A673 (cell line): ENCODE data around the gene FAM177A1. TPM values are rescaled to one million over a fixed set of nuclear protein-coding genes. Genes with fewer than 3 reads are reported as not detected.

Experiments used
- BruUV-seq: library from RNA; stranded (reverse); fragments of 400-500 nt; replicated peaks from 2 replicates; lab custom pipeline; 2021; lab: Mats Ljungman, UMichigan
- CTCF ChIA-PET: fragments of 300-600 bp; sonication (Branson Sonifier 250); formaldehyde crosslinking; loops from one replicate; lab custom pipeline; 2022; ENCODE audit warnings: antibody characterized with exemption; lab: Charles Lee
- POLR2A ChIA-PET: fragments of 300-600 bp; sonication (Branson Sonifier 250); formaldehyde crosslinking; loops from one replicate; lab custom pipeline; 2022; ENCODE audit warnings: antibody characterized with exemption; ENCODE audit not compliant: low non-redundant PET; lab: Charles Lee
- DNase-seq: peaks from one replicate; pipeline ENCODE4 v3.0.0-alpha.2; 2015; ENCODE audit warnings: low spot score
- H3K27ac ChIP-seq: fragments of 200-600 bp; sonication (generic); 2 replicates; pipeline ENCODE4 v1.5.1; 2016; ENCODE audit warnings: mixed run types, low read depth, mild to moderate bottlenecking, mixed read lengths, antibody characterized with exemption, low read length; ENCODE audit not compliant: poor library complexity, severe bottlenecking
- H3K27me3 ChIP-seq: fragments of 200-600 bp; sonication (generic); replicated peaks from 2 replicates; pipeline ENCODE4 v1.6.1; 2017; ENCODE audit warnings: mixed run types, low read depth, mild to moderate bottlenecking, mixed read lengths, antibody characterized with exemption, low read length; ENCODE audit not compliant: insufficient read depth, poor library complexity
- H3K36me3 ChIP-seq: fragments of 200-600 bp; sonication (generic); 2 replicates; pipeline ENCODE4 v1.6.1; 2016; ENCODE audit warnings: mixed run types, mild to moderate bottlenecking, mixed read lengths, antibody characterized with exemption, low read length; ENCODE audit not compliant: insufficient read depth, poor library complexity, severe bottlenecking
- H3K4me1 ChIP-seq: fragments of 200-600 bp; sonication (generic); 2 replicates; pipeline ENCODE4 v1.6.1; 2017; ENCODE audit warnings: mixed run types, mild to moderate bottlenecking, mixed read lengths, antibody characterized with exemption, low read length; ENCODE audit not compliant: insufficient read depth, poor library complexity, severe bottlenecking
- H3K4me3 ChIP-seq: fragments of 200-600 bp; sonication (generic); 2 replicates; pipeline ENCODE4 v1.5.1; 2016; ENCODE audit warnings: low read depth, mixed run types, mild to moderate bottlenecking, mixed read lengths, low read length; ENCODE audit not compliant: poor library complexity, severe bottlenecking
- H3K9me3 ChIP-seq: fragments of 200-600 bp; sonication (generic); 2 replicates; pipeline ENCODE4 v1.6.1; 2016; ENCODE audit warnings: mixed run types, low read depth, mild to moderate bottlenecking, mixed read lengths, antibody characterized with exemption, low read length; ENCODE audit not compliant: poor library complexity, severe bottlenecking
- EZH2 ChIP-seq: fragments of 200-600 bp; sonication (generic); IDR thresholded peaks from 2 replicates; pipeline ENCODE4 v1.6.1; 2017; ENCODE audit warnings: borderline replicate concordance, low read depth, mild to moderate bottlenecking, mixed read lengths, antibody characterized with exemption, low read length; ENCODE audit not compliant: poor library complexity, severe bottlenecking
- intact Hi-C: fragments of 100-400 bp; cut with micrococcal nuclease; formaldehyde crosslinking; loops from one replicate; pipeline ENCODE4 v1.10.0; 2022; ENCODE audit not compliant: unreplicated experiment
- total RNA-seq: library from RNA; stranded (reverse); gene quantifications from 2 replicates; pipeline ENCODE4 v1.2.3, GENCODE V29; 2021
- TF ChIP-seq, protein P1 (sequence below): fragments of 300-800, 200-600 bp; sonication (generic); conservative IDR thresholded peaks from 2 replicates; pipeline ENCODE4 v1.5.1; 2017; ENCODE audit warnings: low read depth, mild to moderate bottlenecking, antibody characterized with exemption, low read length, moderate library complexity, mixed read lengths

FAM177A1 gene
- total RNA-seq, 1 experiment from 2014 or later: 59.2 TPM

DNA sequence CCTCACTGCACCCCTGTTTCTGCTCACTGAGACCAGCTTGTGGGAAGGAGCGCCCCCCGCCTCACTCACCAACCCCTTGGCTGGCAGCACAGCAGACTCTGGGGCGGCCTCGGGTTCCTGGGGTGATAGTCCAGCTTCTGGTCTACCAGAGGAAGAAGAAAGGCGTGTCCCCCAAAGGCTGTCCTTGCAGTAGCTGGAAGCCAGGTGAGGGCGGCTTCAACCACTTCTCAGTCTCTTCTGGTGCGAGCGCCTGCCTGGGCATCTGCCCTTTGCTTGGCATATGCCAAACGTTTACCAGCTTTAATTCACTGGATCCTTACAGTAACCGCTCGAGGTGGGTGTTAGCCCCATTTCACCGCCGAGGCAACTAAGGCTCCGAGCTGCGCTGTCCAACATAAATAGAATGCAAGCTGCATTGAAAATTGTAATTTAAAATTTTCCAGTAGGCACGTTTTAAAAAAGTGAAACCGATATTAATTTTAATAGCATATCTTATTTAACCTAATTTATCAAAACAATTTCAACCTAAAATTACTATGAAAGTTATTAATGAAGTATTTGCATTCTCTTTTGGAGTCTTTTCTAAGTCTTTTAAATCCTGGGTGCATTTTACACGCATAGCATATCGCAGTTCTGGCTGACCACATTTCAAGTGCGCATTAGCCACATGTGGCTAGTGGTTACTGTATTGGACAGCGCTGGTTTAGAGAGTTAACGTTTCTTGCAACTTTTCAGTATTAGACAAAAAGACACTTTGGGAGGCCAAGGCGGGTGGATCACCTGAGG is 872 bp downstream of the FAM177A1 start:
- ChIA-PET POLR2A (no interaction called here), CTCF (interaction anchor here (0.6 kb wide), 1 partner anchor 21 kb away, joined by 5 read pairs; no protein-coding TSS in a partner anchor)

DNA sequence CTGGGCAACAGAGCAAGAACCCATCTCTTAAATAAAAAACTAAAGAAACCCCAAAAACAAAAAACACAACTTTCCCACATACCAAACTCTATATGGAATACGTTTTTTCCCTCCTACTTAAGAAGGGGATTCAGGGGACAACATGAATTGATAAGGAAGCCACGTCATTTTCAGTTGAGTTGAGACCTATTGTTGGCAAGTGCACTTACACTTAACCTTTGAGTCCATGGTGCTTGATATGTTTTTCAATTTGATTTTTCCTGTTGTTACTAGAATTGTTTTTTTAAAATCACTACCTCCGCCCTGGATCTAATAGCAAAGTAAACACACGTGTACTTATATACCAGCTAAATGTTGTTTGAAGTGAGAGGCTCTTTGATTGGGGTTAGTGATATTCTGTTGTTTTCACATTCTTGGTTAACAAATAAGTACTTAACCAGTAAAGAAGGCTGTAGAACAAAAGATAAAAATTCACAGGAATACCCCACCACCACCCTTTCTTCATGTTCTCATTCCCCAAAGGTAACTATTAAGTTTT is 2.0 kb downstream of the FAM177A1 start:
- Histone ChIP-seq H3K9me3 (no peaks in the 10 kb centered on the region), H3K27ac (peak overlapping the region; percentile 25), H3K27me3 (no peaks in the 10 kb centered on the region), H3K4me1 (peaks cover 5% of the 10 kb centered on the region), H3K4me3 (no peak overlapping the region), H3K36me3 (no peaks in the 10 kb centered on the region)
- TF ChIP-seq EZH2: no peak
- TF ChIP-seq, protein P1, sequence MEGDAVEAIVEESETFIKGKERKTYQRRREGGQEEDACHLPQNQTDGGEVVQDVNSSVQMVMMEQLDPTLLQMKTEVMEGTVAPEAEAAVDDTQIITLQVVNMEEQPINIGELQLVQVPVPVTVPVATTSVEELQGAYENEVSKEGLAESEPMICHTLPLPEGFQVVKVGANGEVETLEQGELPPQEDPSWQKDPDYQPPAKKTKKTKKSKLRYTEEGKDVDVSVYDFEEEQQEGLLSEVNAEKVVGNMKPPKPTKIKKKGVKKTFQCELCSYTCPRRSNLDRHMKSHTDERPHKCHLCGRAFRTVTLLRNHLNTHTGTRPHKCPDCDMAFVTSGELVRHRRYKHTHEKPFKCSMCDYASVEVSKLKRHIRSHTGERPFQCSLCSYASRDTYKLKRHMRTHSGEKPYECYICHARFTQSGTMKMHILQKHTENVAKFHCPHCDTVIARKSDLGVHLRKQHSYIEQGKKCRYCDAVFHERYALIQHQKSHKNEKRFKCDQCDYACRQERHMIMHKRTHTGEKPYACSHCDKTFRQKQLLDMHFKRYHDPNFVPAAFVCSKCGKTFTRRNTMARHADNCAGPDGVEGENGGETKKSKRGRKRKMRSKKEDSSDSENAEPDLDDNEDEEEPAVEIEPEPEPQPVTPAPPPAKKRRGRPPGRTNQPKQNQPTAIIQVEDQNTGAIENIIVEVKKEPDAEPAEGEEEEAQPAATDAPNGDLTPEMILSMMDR: no peak
- TSS peak; percentile 53 for BruUV-seq
- ChIA-PET CTCF (no interaction called here), POLR2A (no interaction called here)
- DNase-seq: no peak
- intact Hi-C loops: loop anchor here (10.0 kb wide), 1 partner anchor 357 kb away; the partner anchor contains the start of gene NFKBIA

More for the DNA sequence above, 872 bp downstream of the FAM177A1 start:
- Histone ChIP-seq H3K27me3 (no peaks in the 10 kb centered on the region), H3K36me3 (no peaks in the 10 kb centered on the region), H3K4me1 (peaks cover 5% of the 10 kb centered on the region), H3K9me3 (no peaks in the 10 kb centered on the region), H3K4me3 (peak overlapping the region; percentile 81), H3K27ac (peak overlapping the region; percentile 86)
- TF ChIP-seq, protein P1: no peak
- intact Hi-C loops: loop anchor here (10.0 kb wide), 1 partner anchor 358 kb away; the partner anchor contains the start of gene NFKBIA
- DNase-seq: no peak
- BruUV-seq: no TSS peak

DNA sequence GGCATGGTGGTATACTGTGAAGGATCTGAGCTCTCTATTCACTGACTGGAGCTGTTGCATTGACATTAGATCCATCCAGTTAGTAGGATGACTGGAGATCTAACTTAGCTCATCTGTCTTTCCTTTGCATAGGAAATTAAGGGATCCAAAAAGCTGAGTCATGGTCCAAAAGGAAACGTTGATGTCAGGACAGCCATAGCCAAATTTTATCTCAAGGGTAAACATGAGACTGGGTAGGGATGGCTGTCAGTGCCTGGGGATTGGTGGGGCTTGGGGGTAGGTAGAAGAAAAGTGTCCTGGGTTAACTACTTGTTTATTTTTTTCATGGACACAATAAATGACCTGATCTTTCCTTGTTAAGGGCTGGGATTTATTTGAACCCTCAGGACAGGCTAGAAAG is 4.6 kb downstream of the FAM177A1 start:
- peak overlapping the region; percentile 46 for H3K27ac ChIP-seq

More for the DNA sequence above, 4.6 kb downstream of the FAM177A1 start:
- no TSS peak for BruUV-seq
- TF ChIP-seq, protein P1: no peak
- no peak for TF ChIP-seq EZH2
- Histone ChIP-seq H3K9me3 (no peaks in the 10 kb centered on the region), H3K4me3 (no peak overlapping the region), H3K4me1 (peaks cover 5% of the 10 kb centered on the region), H3K27me3 (no peaks in the 10 kb centered on the region), H3K36me3 (no peaks in the 10 kb centered on the region)
- intact Hi-C loops: no loop called here
- ChIA-PET CTCF (no interaction called here), POLR2A (no interaction called here)
- peak; percentile 48 for DNase-seq
